ENCODE results near the gene PHLDA2.
"Not testable (repeated sequence)": the region's sequence is repeated elsewhere in the genome, so short reads cannot be mapped to it uniquely, and the experiment has no call there.

The PHLDA2 gene

DNA sequence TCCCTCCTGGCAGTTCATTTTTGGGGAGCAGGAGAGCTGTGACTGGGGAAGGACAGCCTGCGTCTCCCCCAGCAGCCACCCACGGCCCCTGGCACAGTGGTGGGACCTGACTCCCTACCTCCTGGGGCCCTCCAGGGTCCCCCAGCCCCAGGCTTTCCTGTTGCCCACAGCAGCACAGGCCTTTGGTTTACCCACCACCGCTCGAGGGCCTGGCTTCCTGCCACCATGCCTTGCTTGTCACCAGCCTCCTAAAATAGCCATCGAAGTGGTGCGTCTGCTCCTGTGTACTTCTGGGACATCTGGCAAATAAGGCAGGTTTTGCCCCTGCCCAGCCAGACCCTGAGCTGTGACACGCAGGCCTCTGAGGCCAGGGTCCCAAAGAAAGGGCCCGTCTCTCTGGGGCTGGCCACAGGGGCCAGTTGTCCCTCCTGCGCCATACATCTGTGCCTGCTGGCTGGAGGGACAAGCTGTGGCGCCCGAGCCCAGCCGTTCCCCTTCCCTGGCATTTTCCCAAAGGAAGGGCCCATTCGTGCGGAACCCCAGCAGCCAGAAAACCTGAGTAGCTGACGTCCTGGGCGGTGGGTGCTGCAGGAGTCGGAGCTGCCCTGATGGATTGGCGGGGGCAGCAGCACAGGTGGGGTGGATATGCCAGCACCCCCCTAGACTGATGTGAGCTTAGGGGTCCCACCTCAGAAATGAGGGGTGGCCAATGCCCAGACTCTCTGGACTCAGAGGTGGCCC, 14.6 kb downstream of the PHLDA2 start:
- no peak for DNase-seq

- no peak for DNase-seq
Measured at GRCh38 chr11:2913776-2914175, 15.4 kb downstream of the PHLDA2 start.

GRCh38 chr11:2913019-2913431, 16.2 kb downstream of the PHLDA2 start:
- no peak for DNase-seq

GRCh38 chr11:2912498-2912897, 16.7 kb downstream of the PHLDA2 start:
- no peak for DNase-seq

DNA sequence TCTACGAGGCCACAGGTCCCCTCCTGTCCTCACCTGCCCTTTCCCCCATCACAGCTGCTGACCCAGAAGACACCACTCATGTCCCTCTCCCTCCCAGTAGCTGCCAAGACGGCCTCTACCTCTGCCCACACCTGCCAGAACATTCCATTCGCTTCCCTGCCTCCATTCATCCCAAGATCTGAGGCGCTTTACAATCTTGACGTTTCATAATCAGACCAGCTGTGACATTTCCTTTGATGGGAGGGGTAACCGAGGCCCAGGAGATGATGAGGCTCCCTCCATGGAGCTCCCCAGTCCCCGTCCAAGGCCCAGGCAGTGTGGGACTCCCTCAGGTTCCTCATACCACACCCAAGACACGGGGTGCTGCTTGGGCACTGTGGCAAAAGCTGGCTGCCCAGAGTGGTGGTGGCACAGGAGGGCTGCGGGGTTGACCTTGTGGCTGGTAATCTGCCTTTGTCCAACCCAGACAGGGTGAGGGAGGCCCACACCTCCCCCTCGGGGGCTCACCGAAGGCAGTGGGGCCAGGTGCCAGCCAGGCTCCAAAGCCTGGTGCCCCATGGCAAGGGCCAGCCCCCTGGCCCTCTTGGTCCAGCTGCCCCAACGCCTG, 17.3 kb downstream of the PHLDA2 start:
- DNase-seq, result no peak

DNA sequence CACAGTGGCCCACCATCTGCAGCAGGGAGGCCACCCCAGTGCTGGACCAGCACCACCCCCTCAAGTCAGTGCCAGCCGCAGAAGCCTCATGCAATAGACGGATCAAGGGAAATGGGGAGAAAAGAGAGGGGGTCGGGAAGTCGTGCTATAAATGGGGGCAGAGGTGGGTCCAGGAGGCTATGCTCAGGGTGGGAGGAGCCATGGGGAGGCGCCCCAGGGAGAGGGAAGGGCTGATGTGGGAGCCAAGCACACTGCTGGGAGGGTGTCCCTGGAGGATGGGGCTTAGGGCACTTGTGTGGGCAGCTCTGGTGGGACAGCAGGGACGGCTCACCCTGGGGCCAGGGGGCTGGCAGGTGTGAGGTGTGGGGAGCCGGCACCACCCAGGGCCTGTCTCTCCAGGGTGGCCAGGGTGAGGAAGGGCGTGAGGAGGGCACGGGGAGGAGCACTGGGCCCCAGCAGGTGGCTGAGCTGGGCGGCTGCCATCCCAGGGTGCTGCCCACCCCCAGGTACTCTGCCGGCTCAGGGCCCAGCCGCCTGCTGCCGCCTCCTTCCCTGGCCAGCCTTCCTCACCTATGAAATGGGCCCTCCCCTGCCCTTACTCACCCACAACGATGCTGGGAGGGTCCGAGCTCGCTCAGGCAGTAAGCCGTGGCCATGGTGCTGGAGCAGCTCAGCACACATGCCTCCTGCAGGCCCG, 18.0 kb downstream of the PHLDA2 start:
- no peak for DNase-seq

DNA sequence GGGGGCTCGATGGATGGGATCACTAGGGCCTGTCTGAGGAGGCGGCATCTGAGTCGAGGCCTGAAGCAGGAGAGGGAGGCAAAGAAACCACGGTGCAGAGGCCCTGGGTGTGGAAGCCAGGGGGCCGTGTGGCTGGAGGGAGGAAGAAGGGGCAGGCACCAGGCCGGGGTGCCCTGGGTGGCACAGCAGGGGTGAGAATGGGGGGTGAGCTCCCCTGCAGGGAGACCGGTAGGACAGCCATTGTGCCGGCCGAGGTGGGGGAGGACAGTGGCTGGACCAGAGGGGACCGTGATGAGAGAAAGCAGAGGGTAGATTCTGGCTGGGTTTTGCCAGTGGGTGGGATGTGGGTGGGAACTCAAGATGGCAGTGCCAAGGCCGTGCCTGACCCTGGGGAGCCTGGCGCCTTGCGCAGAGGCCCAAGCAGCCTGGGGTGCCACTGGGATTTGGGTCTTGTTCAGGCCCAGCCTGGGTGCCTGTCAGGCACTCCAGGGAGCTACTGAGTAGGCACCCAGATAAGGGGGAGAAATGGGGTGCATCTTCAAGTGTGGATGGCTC, 18.7 kb downstream of the PHLDA2 start:
- no peak for DNase-seq

DNA sequence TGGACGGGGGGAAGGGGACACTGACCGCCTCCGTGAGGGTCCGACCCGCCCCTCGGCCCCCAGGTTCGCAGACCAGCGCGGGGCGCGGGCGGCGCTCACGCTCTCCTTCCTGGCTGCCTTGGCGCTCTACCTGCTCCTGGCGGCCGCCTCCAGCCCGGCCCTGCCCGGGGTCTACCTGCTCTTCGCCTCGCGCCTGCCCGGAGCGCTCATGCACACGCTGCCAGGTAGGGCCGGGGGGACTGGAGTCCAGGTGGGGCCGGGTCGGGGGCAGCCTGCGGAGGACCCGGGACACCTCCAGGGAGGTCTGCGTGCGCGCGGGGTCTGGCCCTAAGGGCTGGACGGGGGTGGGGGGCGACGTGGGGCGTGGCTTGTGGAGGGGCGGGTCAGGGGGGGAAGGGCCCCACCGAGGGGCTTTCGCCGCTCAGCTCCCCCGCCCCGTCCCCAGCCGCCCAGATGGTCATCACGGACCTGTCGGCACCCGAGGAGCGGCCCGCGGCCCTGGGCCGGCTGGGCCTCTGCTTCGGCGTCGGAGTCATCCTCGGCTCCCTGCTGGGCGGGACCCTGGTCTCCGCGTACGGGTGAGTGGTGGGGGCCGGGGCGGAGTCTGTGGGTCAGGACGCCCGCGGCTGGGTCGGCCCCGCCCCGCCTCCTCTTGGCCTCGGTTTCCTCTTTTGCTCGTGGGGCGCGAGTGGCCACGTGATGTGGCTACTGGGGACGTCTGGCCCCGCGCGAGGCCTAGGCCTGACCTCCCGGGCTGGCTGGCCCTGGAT, 19.9 kb downstream of the PHLDA2 start:
- no peak for DNase-seq

- no peak for DNase-seq
Measured at GRCh38 chr11:2908130-2908529, 21.1 kb downstream of the PHLDA2 start.

GRCh38 chr11:2905299-2905698, 23.9 kb downstream of the PHLDA2 start:
- not testable (repeated sequence) for DNase-seq

DNA sequence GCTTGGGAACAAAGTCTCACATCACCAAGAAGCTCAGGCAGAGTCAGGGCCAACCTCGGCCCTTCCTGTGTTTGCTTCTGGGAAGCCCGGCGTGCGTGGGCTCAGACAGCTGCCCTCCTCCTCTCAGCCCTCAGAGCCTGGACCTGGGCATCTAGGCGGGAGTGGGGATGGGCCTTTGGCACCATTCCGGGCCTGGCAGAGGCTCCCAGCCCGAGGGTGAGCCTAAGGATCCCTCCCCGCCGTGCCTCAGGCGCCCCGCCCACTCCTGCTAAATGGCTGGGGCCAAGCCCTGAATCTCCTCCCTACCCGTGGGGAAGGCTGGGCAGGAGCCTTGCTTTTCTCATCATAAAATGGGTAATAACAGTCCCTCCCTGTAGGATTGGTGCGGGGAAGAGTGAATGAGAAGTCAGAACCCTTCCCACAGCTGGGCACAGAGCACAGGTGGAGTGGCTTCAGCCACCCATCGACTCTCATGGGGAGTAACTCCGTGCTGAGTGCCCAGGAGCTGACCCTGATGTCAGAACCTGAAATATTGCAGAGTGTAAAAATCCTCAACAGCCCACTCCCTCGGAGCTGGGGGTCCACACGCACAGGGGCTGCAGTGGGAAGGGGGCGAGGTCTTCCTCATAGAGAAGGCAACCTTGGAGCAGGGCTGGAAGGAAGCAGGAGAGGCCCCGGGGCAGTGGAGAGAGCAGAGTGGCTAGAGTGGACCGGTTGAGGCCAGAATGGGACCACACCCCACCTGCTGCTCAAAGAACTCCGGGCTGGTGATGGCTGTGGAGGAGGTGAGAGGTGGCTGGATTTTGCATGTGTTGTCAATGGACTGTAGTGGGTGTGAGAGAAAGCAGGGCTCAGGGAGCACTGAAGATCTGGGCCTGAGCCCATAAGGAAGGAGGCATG, 24.8 kb downstream of the PHLDA2 start:
- no peak for DNase-seq

GRCh38 chr11:2903672-2904011, 25.6 kb downstream of the PHLDA2 start:
- DNase-seq, result no peak

DNA sequence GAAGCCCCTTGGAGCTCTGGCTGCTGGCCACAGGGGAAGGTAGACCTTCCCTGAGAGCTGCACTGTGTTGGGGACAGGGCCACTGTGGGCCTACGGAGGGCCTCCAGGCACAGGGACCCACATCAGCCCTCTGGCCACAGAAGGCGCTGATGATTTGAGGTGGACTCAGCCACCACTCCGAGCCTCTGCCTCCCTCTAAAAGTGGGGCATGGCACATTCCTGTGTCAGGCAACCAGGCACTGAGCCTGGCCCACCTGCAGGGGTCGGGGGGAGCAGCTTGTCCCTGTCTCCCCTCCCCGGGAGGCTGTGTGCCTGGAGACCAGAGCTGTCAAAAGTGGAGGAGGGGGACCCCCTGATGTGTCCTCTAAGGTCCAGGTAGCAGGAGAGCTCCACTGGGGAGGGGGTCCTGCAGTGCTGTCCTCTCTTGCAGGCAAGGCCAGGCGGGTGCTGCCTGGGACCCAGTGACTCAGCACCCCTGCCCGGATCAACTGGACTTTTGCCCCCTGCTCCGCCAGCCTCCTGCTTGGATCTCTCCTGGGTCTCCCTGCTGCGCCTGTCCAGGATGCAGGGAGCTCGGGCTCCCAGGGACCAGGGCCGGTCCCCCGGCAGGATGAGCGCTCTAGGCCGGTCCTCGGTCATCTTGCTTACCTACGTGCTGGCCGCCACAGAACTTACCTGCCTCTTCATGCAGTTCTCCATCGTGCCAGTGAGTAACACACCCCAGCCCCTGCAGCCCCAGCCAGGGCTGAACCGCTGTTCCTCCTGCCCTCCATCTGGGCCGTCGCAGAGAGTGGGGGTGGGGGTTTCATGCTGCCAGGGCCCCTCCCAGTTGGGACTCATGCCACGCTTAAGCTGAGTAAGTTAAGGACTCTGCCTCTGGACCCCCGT, 26.2 kb downstream of the PHLDA2 start:
- no peak for DNase-seq

- peak; percentile 58 to 90 (median 80) for DNase-seq
Measured at GRCh38 chr11:2901854-2902783, 27.1 kb downstream of the PHLDA2 start.

DNA sequence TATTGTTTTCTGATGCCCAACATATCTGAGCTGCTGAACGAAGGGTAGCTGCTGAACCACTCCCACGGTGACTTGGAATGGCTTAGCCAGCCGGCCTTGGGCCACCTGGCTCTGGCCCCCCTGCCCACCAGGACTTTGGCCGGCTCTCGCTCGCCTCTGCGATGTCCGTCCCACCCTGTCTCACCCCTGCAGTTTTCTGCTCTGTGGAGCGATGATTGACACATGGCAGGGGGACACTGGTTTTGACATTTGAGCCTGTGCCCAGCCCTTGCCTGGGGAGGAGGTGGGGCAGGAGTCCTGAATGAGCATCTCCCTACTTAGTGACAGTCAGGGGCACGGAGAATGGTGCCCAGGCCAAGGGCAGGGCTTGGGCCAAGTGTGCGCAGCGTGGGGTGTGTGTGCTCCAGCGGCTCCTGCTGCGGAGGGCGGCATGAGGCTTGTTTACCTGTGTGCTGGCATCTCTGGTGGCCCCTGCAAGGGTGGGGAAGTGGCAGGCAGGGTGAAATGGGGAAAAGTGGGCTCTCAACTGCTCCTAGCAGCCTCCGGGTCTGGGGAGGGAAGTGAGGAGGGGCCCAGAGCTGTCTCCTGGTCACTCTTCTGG, 27.9 kb downstream of the PHLDA2 start:
- no peak for DNase-seq

- DNase-seq, result no peak
Measured at GRCh38 chr11:2899080-2899783, 30.0 kb downstream of the PHLDA2 start.

DNA sequence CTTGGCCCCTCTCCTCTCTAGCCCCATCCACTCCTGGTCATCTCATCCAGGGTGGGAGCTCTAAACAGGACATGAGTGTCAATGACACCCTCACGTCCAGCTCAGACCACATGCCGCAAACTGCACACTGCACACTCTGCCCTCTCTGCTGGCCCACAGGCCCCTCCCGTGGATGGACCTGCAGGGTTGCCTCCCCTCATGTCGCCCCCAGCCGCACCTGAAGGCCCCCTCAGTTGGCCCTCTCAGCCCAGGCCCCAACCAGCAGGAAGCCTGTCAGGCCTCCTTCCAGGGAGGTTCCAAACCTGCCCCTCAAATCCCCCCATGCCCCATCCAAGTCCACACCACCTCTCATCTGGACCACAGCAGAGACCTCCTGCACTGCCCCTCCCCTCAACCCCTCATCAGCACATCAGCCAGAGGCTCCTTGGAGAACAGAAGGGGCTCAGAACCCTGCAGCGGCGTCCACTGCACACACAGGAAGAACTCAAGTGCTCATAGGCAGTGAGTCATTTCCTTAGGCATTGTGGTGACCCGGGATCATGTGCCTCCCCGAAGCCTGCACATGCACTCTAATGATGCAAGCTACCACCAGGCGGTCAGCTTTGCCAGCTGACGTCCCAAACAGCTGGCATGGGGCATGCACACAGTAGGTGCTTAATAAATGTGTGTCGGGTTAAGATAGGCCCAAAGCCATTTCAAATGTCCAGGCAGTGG, 30.7 kb downstream of the PHLDA2 start:
- no peak for DNase-seq

GRCh38 chr11:2897048-2897447, 32.2 kb downstream of the PHLDA2 start:
- no peak for DNase-seq
